Sigmoid colon (tissue), 7 donors: ENCODE data around the gene IPO7. TPM values are rescaled to one million over a fixed set of nuclear protein-coding genes. Genes with fewer than 3 reads are reported as not detected.
"Not testable (repeated sequence)": the region's sequence is repeated elsewhere in the genome, so short reads cannot be mapped to it uniquely, and the experiment has no call there.

Source experiments
- DNase-seq: peaks from one replicate; pipeline ENCODE4 v3.0.0-alpha.2; 2019
- H3K27ac ChIP-seq, 4 donors: fragments of 200-600 bp; sonication (generic); one replicate each; pipeline ENCODE4 v1.5.1; 2016 to 2019; ENCODE audit warnings: mild to moderate bottlenecking in 1 of 4
- H3K27me3 ChIP-seq, 3 donors: fragments of 200-600 bp; sonication (generic); one replicate each; pipeline ENCODE4 v1.5.1; 2019; ENCODE audit warnings: mild to moderate bottlenecking in 1 of 3
- H3K36me3 ChIP-seq, 4 donors: fragments of 200-600 bp; sonication (generic); one replicate each; pipeline ENCODE4 v1.5.1; 2016 to 2019
- H3K4me1 ChIP-seq, 4 donors: fragments of 200-600 bp; sonication (generic); one replicate each; pipeline ENCODE4 v1.5.1; 2017 to 2019
- H3K4me3 ChIP-seq, 4 donors: fragments of 200-600 bp; sonication (generic); one replicate each; pipeline ENCODE4 v1.5.1; 2017 to 2019; ENCODE audit warnings: mild to moderate bottlenecking in 2 of 4, moderate library complexity in 1 of 4
- H3K9me3 ChIP-seq, 4 donors: fragments of 200-600 bp in 3 of 4; sonication (generic) in 3 of 4; one replicate each; pipeline versions ENCODE4 v1.5.1 to v1.6.1; 2013 to 2019
- EP300 ChIP-seq, 4 donors: sonication (generic); formaldehyde crosslinking; IDR thresholded peaks; one replicate each; pipeline ENCODE4 v1.6.1; 2017; ENCODE audit warnings: antibody characterized with exemption in 4 of 4
- POLR2A ChIP-seq, 2 donors: fragments of 450-650 bp; IDR thresholded peaks; one replicate each; pipeline ENCODE4 v1.6.1; 2016; ENCODE audit warnings: antibody characterized with exemption in 2 of 2, mild to moderate bottlenecking in 2 of 2, moderate library complexity in 2 of 2
- POLR2AphosphoS5 ChIP-seq, 4 donors: sonication (generic); formaldehyde crosslinking; IDR thresholded peaks; one replicate each; pipeline ENCODE4 v1.6.1; 2017; ENCODE audit warnings: antibody characterized with exemption in 4 of 4
- WGBS, 2 donors: extraction: QIAGEN DNeasy Blood & Tissue Kit; methylation state at CpG; one replicate each; pipeline ENCODE4 v1.1.7; 2013; 5-methylcytosine and 5-hydroxymethylcytosine counted together
- intact Hi-C: fragments of 100-400 bp; cut with DNase I; formaldehyde crosslinking; loops from one replicate; pipeline ENCODE4 v1.15.1; 2023
- polyA plus RNA-seq, 3 donors: library from polyadenylated mRNA; stranded (reverse); fragments of 200-250 nt; gene quantifications; one replicate each; pipeline ENCODE4 v1.2.3, GENCODE V29; 2013
- total RNA-seq, 4 donors: library from RNA; depleted of rRNA; stranded (reverse); fragments of >200 nt; gene quantifications; one replicate each; pipeline ENCODE4 v1.1.0, GENCODE V29; 2016
- TF ChIP-seq, protein P1 (sequence below), 4 experiments: fragments of 450-650 bp in 3 of 4; fragments of 200-600 bp in 1 of 4; IDR thresholded peaks; one replicate each; pipeline ENCODE4 v1.5.1; 2016 to 2019; ENCODE audit warnings: antibody characterized with exemption in 4 of 4, mild to moderate bottlenecking in 3 of 4, moderate library complexity in 2 of 4
- donor health status: healthy with polysubstance abuse.
- donor health status: Bipolar disorder and iron deficiency.
- donor health status: healthy.

Gene IPO7
- total and polyA plus RNA-seq, 7 donors: 21.3 to 180 (median 121) TPM

DNA sequence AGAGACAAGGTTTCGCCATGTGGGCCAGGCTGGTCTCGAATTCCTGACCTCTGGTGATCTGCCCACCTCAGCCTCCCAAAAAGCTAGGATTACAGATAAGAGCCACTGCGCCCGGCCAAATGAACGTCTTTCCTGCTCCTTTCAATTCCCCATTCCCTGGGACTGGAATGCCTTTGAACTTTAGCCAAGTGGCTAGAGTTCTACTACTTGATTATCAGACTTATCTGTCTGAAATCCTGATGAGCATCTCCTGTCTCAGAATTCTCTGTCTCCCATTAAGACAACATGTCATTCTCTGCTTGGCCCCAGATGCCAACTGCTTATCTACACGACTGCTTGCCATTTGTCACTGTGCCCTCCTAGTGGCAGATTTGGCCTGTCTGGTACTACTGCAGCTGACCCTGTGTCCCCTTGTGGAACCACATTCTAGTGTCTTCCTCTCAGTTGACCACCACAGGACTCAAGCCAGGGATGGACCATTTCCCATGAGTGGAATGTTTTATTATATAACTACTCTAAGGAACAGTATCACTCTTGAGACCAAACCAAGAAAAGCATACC is 33.1 kb upstream of the IPO7 start:
- no peaks in the 10 kb centered on the region for H3K9me3 ChIP-seq
- intact Hi-C loops: no loop called here
- H3K27me3 ChIP-seq: peaks cover 0 to 4% (median 0%) of the 10 kb centered on the region in 3 donors
- H3K27ac ChIP-seq: no peak overlapping the region
- no peak for DNase-seq
- H3K4me3 ChIP-seq: no peak overlapping the region
- H3K36me3 ChIP-seq: no peaks in the 10 kb centered on the region
- TF ChIP-seq, protein P1, sequence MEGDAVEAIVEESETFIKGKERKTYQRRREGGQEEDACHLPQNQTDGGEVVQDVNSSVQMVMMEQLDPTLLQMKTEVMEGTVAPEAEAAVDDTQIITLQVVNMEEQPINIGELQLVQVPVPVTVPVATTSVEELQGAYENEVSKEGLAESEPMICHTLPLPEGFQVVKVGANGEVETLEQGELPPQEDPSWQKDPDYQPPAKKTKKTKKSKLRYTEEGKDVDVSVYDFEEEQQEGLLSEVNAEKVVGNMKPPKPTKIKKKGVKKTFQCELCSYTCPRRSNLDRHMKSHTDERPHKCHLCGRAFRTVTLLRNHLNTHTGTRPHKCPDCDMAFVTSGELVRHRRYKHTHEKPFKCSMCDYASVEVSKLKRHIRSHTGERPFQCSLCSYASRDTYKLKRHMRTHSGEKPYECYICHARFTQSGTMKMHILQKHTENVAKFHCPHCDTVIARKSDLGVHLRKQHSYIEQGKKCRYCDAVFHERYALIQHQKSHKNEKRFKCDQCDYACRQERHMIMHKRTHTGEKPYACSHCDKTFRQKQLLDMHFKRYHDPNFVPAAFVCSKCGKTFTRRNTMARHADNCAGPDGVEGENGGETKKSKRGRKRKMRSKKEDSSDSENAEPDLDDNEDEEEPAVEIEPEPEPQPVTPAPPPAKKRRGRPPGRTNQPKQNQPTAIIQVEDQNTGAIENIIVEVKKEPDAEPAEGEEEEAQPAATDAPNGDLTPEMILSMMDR (IDR thresholded peaks at IDR 0.05): no peak
- no peak for TF ChIP-seq EP300 (IDR thresholded peaks at IDR 0.05)
- no peak for TF ChIP-seq POLR2AphosphoS5 (IDR thresholded peaks at IDR 0.05)
- no peak for TF ChIP-seq POLR2A (IDR thresholded peaks at IDR 0.05)
- WGBS, 2 donors: 79 to 86% methylated on average over 6 of the region's 6 CpGs
- H3K4me1 ChIP-seq: no peaks in the 10 kb centered on the region

DNA sequence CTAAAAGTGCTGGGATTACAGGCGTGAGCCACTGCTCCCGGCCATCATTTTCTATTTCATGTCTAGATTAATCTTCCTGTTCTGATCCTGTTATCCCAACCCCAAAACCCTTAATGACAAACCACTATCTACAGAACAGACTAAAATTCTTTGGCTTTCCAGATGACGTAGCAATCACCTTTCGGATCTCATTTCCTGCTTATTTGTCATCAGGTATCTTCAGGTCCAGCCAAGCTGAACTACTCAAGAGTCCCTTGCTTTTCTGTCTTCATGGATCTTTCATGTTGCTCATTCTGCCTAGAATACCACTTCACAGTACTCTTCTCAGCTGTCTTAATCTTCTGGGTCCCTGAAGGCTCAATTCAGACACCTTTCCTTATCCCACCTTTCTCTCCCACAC is 27.4 kb upstream of the IPO7 start:
- intact Hi-C loops: no loop called here
- 97 to 98% methylated on average over 4 of the region's 4 CpGs for WGBS, 2 donors

DNA sequence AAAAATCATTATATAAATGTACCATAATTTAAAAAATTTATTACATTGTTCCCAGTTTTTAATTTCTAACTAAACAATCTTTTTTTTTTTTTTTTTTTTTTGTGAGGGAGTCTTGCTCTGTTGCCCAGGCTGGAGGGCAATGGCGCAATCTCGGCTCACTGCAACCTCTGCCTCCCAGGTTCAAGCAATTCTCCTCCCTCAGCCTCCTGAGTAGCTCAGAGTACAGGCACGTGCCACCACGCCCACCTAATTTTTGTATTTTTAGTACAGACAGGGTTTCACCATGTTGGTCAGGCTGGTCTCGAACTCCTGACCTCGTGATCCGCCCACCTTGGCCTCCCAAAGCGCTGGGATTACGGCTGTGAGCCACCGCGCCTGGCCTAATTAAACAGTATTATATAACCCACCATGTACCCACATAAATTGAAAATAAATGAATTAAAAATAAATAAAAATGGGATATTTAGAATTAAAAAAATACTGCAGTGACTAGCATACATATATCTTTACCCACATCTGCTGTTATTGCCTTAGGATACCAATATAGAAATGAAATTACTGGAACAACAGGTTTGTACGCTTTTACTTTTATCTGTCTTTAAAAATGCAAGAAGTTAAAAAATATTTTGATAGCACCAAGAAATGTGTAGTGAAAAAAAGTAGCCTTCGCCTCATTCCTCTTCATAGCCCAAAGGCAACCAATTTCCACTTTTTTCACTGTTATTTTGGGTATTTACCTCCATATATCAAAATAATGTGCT is 23.4 kb upstream of the IPO7 start:
- not testable (repeated sequence) for DNase-seq, H3K4me3 ChIP-seq, H3K36me3 ChIP-seq, H3K27ac ChIP-seq, H3K27me3 ChIP-seq, H3K9me3 ChIP-seq
- H3K4me1 ChIP-seq: peaks cover 0 to 19% (median 15%) of the 10 kb centered on the region in 4 donors
- WGBS, 2 donors: 92 to 93% methylated on average over 13 of the region's 13 CpGs
- intact Hi-C loops: loop anchor here (5.0 kb wide), 1 partner anchor 101 kb away; the partner anchor contains the start of gene ZNF143

More for the DNA sequence above, 27.4 kb upstream of the IPO7 start:
- TF ChIP-seq, protein P1 (IDR thresholded peaks at IDR 0.05): no peak
- TF ChIP-seq EP300 (IDR thresholded peaks at IDR 0.05): no peak
- no peak for TF ChIP-seq POLR2AphosphoS5 (IDR thresholded peaks at IDR 0.05)
- TF ChIP-seq POLR2A (IDR thresholded peaks at IDR 0.05): no peak
- DNase-seq: no peak
- Histone ChIP-seq H3K36me3 (no peaks in the 10 kb centered on the region), H3K9me3 (no peaks in the 10 kb centered on the region), H3K4me3 (no peak overlapping the region), H3K4me1 (no peaks in the 10 kb centered on the region), H3K27ac (no peak overlapping the region), H3K27me3 (no peaks in the 10 kb centered on the region)

DNA sequence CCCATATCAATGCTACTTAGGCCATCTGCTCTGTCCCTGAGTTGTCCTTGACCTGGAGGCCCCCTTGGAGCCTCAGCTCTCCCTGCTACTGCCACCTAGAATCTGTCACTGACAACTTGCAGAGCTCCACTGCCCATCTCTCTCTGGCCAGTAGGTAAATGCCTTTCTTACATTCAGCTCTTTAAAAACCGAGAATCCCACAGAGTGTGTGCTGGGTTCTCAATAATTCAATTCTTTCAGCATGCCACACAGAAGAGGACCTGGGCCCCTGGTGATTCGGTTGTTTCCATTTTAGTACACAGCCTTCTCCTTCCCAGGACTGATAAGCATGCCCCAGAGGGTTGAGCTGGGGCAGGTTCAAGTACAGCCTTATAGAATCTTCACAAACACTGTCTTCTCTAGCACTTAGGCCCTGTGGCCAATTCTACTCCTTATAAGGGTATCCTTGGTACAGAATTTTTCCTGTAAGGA is 22.0 kb upstream of the IPO7 start:
- intact Hi-C loops: loop anchor here (5.0 kb wide), 1 partner anchor 100 kb away; the partner anchor contains the start of gene ZNF143
- peak overlapping the region; percentile 91 to 96 (median 95) for H3K27ac ChIP-seq
- TF ChIP-seq EP300 (IDR thresholded peaks at IDR 0.05) (no peak), POLR2AphosphoS5 (IDR thresholded peaks at IDR 0.05) (no peak), POLR2A (IDR thresholded peaks at IDR 0.05) (no peak)
- TF ChIP-seq, protein P1 (IDR thresholded peaks at IDR 0.05): no peak
- no peaks in the 10 kb centered on the region for H3K9me3 ChIP-seq
- H3K36me3 ChIP-seq: no peaks in the 10 kb centered on the region
- WGBS, 2 donors: 80 to 84% methylated on average over 2 of the region's 2 CpGs
- H3K27me3 ChIP-seq: no peaks in the 10 kb centered on the region
- H3K4me3 ChIP-seq: no peak overlapping the region
- peaks cover 0 to 19% (median 15%) of the 10 kb centered on the region in 4 donors for H3K4me1 ChIP-seq
- DNase-seq: no peak
